UCSD-AML1 (cell line): ENCODE results near the gene F11R.
A peak's percentile ranks its signal among the peaks of the same experiment; 100 is the strongest.
"Not testable (repeated sequence)": the region's sequence is repeated elsewhere in the genome, so short reads cannot be mapped to it uniquely, and the experiment has no call there.

Experiments used
- DNase-seq: peaks from one replicate; lab custom pipeline; 2025; ENCODE audit not compliant: unreplicated experiment; lab: John Stamatoyannopoulos, UW

Gene F11R

DNA sequence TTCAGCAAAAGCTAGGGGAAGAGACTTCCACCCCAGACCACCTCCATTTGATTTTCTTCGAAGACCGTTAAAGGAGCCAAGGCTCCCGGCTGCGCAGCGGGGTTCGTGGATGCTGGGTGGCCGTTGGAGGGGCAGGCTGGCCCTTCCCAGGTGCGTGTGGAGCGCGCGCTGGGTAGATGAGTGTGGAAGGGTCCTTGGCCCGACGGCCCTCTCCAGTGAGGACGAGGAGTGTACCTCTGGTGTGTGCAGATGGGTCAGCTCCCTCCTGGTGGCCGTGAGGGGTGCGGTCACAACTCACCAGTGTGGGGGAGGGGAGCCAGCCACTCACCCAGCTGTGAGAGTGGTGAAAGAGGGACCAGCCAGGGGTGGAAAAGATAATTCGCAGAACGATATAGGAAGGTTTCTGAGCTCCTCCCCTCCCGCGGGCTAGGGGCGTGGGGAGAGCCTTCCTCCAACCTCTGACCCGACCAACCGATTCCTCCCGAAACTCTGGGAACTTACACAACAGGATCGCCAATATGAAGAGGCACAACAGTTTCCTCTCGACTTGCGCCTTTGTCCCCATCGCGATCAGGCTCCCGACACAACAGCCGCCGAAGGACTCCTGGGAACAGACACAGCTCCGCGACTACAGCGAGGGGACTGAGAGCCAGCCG lies at the start of gene F11R:
Gene F11R (minus strand): TSS at position 644 of the 656 bp plus-strand sequence. CDS start 79 bp downstream, at position 565.
- DNase-seq: peak; percentile 85

DNA sequence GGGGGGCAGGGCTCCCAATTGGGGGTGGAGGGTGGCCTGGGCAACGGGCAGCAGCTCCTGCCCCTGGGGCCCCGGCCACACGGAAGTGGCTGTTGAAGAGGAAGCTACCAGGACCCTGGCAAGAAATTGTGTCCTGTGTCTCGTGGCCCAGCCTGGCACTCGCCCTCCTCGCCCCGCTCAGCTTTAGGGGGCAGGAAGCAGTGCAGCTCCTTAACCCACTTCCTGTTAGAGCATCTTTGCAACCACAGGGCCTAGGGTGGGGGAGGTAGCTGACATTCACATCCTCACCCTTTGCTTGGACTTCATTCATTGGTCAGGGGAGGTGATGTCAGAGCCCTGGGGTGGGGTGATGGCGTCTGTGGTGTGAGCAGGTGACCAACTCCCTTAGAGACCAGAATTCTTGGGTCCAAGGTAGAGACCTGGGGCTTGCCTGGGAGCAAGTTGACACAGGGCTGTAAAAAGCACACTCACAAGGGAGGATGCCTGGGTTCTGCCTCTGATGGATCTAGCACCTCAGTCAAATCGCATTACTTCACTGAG lies 48.8 kb upstream of the F11R start, which contains the start of gene ARHGAP30:
Gene ARHGAP30 (minus strand): TSS at position 161 of the 540 bp plus-strand sequence. CDS start 267 bp downstream, outside the sequence.
- peak; percentile 89 for DNase-seq

DNA sequence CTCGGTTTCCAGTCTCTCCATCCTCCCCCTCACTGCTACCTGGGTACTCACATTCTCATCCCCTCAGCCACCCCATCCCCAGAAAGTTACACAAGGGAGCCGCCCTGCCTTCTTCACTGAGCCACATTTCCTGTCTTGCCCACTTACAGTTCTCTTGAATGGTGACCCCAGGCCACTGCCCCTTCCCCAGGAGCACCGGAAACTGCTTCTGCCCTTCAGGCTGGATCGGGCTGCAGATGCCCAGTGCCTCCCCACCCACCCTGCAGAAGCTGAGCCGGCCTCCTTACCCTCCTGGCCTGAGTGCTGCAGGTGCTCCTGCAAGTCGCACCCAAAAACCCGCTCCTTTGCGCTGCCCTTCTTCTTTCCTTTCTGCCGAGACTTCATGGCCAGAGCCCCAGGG lies 48.3 kb upstream of the F11R start:
- DNase-seq: no peak

DNA sequence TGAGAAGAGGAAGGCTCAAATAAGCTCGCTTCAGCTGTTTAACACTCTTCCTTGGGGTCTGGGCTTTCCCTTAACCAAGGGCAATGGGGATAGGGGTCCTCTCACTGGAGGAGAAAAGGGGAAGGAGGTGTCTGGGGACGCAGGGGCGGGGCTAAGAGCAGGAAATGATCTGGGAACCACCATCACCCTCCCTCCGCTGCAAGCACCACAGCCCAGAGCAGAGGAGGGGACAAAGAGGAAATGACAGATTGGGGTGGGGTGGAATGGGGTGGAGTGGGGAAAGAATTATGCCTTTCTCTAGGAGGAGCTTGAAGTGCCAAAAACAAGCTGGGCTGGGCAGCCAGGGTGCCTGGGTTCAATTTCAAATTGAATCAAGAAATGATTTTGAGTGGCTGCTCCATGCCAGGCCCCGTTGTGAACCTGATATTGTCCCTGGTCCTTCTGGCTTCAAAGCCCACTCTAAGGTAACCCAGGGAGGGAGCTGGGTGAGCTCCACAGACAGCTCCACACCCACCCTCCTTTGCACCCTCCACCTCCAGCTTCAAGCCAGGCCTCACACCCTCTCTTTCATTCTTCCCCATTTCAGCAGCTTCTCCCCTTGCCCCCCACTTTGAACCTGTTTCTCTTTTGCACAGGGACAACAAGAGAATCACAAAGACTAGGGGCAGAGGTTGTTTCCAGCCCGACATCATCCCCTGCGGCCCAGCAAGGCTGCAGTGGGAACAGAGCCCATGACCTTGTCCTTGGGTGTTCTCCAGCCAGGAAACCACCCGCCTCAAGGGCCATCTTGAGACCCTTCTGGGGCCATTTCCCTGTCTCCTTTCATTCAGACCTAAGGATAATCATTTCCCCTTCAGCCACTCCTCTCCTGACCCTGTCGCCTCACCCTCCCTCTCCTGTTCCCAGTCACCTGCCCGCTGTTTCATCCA lies 47.6 kb upstream of the F11R start:
- peak; percentile 87 for DNase-seq

DNA sequence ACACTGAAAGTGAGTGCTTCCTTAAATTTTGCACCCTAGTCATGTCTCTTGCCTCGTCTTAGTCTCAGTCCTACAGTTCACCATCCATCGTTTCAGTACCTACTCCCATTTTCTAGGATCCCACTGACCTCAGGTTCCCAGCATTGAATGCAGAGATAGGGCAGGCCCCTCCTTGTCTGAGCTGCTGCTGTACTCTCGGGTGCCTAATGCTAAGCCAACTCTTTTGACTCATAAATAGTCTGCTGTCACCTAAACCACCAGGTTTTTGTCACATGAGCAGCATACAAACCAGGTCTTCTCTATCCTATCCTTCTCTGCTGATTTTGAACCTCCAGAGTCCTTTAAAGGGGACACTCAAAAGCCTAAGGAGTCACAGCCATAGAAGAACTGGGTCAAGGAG lies 45.7 kb upstream of the F11R start:
- no peak for DNase-seq

DNA sequence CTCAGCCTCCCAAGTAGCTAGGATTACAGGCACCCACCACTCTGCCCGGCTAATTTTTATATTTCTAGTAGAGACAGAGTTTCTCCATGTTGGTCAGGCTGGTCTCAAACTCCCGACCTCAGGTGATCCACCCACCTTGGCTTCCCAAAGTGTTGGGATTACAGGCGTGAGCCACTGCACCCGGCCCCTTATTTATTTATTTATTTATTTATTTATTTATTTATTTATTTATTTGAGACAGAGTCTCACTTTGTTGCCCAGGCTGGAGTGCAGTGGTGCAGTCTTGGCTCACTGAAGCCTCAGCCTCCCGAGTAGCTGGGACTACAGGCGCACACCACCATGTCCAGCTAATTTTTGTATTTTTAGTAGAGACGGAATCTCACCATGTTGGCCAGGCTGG lies 44.7 kb upstream of the F11R start:
- DNase-seq: not testable (repeated sequence)

DNA sequence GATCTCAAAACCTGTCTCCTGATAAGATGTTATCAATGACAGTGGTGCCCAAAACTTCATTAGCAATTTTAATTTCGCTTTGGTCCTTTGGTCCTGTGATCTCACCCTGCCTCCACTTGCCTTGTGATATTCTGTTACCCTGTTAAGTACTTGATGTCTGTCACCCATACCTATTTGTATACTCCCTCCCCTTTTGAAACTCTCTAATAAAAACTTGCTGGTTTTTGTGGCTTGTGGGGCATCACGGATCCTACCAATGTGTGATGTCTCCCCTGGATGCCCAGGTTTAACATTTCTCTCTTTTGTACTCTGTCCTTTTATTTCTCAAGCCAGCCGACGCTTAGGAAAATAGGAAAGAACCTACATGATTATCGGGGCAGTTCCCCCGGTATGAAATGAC lies 43.0 kb upstream of the F11R start:
- DNase-seq: not testable (repeated sequence)

DNA sequence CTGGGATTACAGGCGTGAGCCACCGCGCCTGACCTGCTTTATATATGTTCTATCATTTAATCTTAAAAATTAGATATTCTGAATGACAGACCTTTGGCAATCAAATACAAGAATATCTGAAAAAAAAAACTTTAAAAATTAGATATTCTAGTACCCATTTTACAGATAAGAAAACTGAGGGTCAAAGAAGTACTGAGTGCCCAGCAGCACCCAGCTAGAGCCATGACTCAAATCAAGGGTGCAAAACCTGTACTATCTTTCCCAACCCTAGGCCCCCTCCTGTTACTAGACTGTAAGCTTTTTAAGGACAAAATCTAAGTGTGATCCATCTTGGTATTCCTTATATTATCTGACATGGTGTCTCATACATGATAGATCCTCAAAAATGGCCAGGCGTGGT lies 40.5 kb upstream of the F11R start:
- no peak for DNase-seq

DNA sequence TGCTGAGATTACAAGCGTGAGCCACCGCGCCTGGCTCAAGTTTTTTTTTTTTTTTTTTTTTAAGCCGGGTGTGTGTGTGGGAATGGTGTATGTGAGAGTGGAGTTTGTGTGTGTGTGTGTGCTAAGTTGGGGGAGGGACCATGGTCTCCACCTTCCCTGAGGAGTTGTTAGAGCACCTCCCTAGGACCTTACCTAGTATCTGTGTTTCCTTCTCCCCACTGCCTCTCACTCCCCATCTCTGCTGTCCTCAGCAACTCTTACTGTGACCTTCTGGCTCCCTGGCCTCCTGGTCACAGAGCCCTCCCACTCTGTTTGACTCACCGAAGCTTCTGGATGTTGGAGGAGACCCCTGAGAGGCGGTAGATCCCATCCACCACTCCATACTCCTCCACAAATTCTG lies 38.3 kb upstream of the F11R start:
- no peak for DNase-seq

DNA sequence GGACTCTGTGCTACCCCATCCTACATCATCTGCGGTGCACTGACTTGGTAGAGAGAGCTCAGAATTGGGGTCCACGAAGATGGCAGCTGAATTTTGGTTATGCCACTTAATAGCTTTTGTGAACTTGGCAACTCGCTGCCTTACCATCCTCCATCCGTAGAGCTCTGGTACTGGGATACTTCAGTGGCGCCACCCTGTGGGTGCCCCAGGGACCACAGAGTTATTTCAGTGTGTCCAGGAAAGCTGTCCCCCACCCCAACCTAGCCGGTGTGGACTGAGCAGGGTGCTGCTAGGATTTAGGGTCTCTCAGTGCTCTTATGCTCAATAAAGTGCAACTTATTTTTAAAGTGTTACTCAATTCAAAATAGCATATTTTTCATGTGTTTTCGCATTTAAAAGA lies 33.9 kb upstream of the F11R start:
- DNase-seq: peak; percentile 24

DNA sequence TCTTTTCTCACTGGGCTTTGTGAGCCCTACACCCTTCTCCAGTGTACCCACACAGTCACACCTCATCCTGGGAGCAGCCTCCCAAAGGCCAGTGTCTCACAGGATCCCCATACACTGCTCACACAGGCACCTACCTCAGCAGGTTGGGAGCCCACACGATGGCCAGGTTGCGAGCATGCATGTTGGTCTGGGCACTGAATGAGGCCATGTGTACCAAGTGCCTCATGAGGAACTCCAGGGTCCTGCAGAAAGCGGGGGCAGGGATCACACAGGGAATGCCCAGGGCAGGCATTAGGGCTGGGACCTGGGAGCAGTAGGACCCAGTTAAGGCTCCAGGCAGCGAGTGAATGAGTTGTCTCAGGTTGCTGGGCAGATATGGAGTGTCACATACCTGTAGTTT lies 33.3 kb upstream of the F11R start:
- no peak for DNase-seq

DNA sequence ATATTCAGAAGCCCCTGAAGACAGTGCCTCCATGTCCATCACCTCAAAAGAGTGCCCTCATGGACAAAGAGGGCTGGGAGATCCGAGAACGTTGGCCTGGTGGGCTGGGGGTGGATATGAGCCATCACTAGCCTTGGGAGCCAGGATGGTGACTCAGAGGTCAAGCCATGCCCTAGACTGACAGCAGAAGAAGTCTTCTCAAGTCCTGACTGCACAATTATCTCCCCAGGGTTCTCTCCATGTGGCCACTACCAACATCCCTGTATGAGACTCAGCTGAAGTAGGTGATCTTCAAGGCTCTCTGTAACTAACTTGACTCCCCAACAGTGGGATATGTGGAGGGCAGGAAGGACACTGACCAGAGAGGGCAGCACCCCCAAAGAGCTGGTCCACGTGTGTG lies 31.9 kb upstream of the F11R start:
- no peak for DNase-seq

DNA sequence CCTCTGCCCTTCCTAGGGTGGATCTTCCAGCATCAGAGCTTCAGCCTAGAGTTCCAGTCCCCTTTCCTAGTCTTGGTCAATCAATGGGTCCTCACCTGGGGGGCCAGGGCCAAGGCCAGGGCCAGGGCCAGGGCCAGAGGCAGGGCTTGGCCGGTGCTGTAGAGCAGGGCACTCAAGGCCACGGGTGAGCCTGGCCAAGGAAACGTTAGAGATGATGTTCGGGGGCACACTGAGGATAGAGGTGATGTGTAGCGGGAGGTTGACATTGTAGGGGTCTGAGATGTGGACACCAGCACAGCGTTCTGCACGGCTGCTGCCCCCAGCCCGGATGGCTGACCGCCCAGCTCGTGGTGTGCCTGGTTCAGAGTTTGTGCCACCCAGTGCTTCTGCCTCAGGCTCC lies 30.3 kb upstream of the F11R start:
- DNase-seq: no peak

DNA sequence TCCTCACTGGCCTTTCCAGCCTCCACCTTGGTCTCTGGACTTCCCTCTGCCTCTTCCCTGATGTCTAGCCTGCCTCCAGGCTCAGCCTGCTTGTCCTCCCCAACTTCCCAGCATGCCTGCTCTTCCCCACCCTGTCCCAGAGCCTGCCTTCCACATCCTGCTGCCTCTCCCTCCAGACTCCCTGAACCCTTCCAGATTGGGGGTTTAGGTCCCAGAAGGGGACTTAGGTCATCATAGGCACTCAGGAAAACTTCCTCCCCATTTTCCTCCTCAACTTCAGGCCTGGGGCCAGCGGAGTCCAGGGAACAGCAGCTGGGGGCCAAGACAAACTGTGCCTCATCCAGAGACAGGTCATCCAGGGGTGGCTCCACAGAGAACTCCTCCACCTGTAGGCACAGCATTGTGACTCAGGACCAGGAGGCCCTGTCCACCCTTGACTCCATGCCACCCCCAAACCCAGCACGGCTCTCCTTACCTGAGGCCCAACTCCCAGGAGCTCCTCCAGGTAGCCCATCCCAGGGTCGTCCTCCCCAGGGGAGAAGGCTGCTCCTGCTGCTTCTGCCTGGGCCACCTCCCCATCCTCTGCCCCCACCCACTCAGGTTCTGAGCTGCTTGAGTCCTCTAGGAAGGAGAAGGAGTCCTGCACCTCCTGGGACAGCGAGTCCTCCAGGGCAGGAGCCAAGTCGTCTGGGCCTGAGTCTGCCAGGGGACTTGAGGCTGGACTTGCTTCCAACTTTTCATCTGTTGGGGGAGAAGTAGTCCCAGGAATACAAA lies 28.2 kb upstream of the F11R start:
- no peak for DNase-seq

DNA sequence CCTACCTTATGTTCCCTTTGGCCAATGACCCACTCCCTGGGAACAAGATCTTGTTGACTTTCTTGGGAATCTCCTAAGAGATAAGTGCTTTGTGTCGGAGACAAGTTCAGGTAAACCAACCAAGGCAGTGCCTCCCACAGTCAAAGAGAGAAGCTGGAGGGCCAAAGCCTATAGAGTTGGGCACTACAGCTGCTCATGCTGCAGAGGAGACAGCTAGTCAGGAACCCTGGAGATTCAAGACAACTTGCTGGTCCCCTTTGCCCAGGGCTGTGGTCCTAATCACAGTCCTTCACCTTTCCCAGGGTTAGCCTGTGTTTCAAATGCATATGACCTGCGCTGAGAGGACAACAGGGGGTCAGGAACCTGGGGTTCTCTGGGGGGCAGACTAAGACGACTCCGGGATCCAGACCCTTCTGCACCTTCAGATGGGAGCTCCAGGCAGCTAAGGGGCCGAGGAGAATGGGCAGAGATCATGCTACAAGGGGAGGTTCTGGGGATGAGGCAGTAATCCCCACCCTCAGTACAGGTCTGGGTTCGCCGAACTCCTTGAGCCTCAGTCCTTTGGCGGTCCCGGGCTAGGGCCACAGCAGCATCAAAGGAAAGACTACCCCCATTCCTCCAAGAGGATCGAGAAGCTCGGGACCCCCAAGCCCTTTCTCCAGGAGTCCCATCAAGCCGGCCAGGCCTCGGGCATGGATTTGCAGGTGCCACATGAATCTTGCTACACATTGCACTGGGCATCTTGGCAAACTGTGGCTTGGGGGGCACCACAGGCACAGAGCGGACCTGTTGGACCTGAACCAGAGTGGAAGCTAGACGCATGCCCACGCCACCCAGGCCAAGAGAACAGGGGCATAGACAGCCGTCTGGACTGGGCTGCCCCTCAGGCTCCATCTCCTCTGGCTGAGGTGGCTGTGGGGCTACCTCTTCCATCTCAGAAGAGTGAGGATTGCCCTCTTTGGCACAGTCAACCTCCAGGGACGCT lies 26.8 kb upstream of the F11R start:
- DNase-seq: no peak

DNA sequence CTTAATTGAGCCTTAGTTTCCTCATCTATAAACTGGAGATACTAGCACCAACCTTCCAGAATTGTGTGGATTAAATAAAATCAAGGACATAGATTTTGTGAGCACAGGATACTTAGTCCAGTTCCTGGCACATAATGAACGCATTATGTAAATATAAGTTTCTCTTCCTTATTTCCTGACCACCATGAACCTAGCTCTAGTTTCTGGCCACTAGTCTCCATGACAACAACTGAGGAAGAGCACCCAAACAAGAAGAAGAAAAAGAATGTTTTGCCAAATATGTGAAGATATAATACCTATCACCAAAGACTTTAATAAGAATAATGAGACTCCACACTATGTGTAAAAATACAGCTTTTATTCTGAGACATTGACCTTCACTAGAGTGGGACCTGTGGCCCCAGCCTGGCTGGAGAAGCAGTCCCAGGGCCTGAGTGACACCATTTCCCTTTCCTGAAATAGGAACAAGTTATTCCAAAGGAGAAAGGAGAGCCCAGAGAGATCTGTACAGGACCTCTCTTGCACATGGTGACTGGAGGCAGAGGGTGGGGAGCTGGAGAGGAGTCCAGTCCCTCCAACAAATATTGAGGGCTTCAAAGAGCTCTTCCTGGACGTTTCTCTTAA lies 25.8 kb upstream of the F11R start:
- DNase-seq: no peak

DNA sequence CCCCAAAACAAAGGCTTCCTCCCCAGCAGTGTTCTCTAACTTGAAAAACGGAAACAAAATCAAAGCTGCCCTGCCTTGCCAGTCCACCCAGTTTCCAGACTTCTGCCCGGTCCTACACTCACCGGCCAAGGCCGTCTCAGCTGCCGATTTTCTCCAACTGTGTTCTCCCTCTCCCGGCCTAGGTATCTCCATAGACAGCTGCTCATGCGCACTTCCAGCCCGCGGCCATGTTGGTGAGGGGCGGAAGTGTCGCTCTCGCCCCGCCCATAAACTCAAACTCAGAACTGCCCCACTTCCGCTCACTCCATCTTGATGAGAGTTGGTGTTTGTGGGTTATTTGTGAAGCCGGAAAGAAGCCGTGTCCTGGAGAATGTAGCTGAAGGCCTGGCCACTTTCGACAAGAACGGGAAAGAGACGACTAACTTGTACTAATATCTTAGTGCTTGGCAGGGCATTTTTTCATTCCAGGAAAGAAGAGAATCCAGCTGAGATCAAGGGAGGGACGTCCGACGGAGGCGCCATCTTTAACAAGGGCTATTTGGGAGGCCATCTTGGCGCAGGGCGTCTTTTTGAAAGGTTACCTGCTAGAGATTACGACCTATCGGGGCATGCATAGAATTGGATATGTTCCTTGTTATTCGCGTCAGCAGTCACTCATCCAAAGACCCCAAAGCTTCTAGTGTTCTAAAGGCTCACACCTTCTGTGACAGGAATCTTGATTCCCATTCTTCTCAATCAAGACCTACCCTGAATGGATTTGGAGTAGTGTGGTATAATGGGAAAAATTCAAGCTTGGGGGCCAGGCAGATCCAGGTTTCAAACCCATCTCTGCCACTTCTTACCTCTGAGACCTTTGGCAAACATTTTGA lies 25.0 kb upstream of the F11R start, which contains the start of gene USF1:
Gene USF1 (minus strand): TSS at position 242 of the 869 bp plus-strand sequence. CDS start 2,702 bp downstream, outside the sequence.
- DNase-seq: peak; percentile 95
